ENCODE data around the gene SCNN1B.
"Not testable (repeated sequence)": the region's sequence is repeated elsewhere in the genome, so short reads cannot be mapped to it uniquely, and the experiment has no call there.

The SCNN1B gene, protein sequence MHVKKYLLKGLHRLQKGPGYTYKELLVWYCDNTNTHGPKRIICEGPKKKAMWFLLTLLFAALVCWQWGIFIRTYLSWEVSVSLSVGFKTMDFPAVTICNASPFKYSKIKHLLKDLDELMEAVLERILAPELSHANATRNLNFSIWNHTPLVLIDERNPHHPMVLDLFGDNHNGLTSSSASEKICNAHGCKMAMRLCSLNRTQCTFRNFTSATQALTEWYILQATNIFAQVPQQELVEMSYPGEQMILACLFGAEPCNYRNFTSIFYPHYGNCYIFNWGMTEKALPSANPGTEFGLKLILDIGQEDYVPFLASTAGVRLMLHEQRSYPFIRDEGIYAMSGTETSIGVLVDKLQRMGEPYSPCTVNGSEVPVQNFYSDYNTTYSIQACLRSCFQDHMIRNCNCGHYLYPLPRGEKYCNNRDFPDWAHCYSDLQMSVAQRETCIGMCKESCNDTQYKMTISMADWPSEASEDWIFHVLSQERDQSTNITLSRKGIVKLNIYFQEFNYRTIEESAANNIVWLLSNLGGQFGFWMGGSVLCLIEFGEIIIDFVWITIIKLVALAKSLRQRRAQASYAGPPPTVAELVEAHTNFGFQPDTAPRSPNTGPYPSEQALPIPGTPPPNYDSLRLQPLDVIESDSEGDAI

DNA sequence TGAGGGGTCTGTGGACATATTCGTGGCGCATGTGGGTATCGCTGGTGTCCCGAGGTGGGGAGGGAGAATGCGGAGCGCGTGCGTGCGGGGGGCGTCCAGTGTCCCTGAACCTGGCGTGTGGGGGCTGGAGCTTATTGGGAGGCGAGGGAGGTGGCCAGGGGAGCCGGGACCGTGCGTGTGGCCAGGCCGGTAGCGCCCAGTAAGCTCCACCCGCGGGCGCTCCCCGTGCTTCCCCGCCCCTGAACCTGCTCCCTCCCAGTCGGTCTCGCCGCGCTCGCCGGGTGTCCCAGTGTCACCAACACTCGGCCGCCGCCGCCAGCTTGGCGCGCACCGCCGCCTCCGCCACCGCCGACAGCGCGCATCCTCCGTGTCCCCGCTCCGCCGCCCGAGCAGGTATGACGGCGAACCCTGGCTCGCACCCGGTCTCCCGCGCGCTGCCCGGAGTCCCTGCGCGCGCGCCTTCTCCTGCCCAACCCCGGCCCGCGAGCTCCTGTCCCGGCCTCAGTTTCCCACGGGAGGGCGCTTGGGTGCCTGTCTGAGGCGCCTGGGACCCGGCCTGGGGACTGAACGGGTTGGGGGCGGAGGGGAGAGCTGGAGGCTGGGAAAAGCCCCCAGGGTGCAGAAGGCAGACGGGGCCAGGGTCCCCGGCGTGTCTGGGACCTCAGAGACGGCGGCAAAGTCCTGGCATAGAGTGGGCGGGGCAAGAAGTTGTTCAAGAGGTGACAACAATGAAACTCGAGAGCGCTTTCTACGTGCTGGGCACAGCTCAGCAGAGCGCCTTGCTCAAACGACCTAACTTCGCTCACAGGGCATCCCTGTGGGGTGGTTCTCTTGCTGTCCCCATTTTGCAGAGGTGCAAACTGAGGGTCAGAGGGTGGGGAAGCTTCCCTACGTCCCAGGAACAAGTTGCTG is at the start of gene SCNN1B:
Gene SCNN1B (plus strand): TSS at position 258 of the 912 bp plus-strand sequence. CDS start 46,298 bp downstream, outside the sequence.
- DNase-seq (ENCODE audit: low spot score), result no peak

DNA sequence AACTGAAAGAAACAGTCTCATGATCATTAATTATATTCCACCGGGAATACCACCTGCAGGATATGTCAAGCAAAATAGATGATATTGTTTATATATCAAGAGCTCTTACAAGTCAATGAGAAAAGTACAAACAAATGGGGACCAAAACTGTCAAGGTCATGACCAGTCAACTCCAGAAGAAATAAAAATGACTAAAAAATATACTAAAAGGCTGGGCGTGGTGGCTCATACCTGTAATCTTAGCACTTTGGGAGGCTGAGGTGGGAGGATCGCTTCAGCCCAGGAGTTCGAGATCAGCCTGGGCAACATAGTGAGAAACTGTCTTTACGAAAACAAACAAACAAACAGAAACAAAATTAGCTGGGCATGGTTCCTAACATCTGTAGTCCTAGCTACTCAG is 49.8 kb upstream of the SCNN1B start:
- DNase-seq (ENCODE audit: low spot score), result no peak

DNA sequence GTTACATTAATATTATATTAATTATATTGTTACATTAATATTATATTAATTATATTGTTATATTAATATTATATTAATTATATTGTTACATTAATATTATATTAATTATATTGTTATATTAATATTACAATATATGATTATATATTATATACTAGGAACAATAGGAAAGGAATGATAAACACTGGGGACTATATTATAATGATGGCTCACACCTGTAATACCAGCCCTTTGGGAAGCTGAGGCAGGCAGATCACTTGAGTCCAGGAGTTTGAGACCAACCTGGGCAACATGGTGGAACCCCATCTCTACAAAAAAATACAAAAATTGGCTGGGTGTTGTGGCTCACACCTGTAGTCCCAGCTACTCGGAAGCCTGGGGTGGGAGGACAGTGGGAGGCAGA is 48.5 kb upstream of the SCNN1B start:
- DNase-seq (ENCODE audit: low spot score), result not testable (repeated sequence)

DNA sequence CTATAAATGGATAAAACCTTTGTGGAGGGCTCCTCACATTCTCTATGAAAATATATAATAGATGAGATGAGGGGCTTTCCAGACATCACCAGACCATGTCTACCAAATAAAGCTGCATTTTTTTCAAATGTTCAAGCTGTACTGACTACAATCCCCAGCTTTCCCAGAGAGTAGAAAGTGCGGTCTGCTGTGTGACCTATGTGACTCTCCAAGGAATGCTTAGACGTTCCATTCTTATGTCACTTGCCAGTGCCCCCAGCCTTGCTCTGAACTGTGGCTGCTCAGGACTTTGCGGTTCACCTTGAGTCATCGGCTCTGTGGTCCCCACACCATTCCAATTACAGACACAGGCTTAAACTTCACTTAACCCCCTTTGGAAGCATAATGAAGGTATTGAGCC is 47.8 kb upstream of the SCNN1B start:
- no peak for DNase-seq (ENCODE audit: low spot score)

DNA sequence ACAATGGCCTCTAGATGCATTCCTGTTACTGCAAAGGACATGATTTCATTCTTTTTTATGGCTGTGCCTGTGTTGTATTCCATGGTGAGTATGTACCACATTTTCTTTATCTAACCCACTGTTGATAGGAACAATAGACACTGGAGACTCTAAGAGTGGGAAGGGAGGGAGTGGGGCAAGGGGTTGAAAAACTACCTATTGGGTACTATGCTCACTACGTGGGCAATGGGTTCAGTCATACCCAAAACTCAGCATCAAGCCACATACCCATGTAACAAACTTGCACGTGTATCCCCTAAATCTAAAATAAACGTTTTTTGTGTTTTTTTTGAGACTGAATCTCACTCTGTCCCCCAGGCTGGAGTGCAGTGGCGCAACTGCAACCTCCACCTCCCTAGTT is 47.1 kb upstream of the SCNN1B start:
- DNase-seq (ENCODE audit: low spot score), result no peak

DNA sequence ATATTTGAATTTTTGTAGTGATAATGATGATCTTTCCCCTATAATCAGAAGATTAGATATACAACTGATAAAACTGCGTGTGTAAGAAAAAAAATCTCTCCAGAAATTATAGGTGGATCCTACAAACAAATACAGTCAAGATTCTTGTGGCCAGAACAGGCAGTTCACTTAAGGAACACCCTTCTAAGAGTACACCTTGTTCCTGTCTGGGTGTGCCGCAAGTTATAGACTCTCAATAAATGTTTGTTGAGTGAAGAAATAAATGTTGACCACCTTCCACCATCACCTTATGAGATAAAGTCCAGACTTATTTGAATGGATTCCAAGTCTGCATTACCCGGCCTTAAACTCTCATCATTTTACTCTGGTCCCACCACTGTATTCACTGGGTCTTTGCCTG is 45.7 kb upstream of the SCNN1B start:
- no peak for DNase-seq (ENCODE audit: low spot score)

DNA sequence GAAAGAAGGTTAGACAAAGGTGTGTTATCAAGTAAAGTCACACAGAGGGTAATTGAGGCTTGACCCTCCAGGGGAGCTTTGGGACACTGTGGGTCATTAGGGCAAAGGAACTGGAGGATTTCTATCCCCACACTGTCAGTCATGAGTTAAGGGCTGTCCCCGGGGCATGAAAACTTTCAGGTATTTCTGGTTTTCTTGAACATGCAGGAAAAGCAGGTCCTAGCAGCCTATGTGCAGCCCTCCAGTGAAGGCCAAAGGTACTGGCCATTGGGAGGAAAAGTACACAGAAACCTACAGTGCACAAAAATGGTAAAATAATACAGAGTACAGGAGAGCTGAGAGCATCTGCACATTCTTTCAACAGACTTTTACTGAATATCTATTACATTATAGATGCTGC is 44.4 kb upstream of the SCNN1B start:
- no peak for DNase-seq (ENCODE audit: low spot score)

DNA sequence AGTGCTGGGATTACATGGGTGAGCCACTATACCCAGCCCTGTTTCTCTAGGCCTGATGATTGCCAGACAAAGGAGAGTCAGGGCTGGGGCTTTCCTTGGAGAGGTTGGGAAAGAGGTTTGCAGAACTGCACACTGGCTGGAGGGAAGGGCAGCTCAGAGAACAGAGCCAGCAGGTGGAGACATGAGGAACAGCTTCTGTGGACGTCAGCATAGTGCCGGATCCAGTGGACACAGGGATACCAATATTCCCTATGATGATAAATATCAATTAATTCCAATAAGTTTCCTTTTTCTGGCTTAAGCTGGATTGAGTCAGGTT is 43.2 kb upstream of the SCNN1B start:
- no peak for DNase-seq (ENCODE audit: low spot score)

DNA sequence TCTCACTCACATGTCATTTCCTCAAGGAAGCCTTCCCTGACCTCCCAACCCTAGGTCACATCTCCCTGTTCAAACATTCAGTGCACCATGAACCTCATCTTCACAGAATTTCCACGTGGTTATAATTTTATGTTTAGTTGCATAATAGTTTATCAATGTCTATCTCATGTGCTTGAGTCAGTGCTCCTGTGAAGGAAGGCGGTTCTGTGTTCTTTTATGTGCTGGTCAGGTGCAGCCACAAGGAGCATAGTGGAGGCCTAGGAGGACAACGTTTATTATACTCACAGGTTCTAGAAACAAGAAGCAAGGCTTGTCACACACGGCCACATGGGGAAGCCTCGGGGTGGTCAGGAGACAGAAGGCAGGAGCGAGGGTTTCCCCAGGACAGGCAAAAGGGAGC is 34.5 kb upstream of the SCNN1B start:
- no peak for DNase-seq (ENCODE audit: low spot score)

DNA sequence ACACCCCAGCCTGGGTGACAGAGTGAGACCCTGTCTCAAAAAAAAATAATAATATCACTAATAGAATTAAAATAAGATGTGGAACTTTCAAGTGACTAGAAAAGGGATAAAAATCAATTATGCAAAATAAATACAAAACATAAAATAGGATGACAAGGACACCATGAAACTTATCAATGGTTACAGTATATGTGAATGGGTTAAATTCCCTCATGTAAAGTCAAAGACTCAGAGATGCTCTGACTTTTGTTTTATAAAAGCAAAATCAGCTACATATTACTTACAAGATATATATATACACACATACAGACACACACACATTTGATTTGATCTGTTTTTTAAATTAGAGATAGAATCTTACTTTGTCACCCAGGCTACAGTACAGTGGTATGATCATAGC is 33.5 kb upstream of the SCNN1B start:
- no peak for DNase-seq (ENCODE audit: low spot score)

DNA sequence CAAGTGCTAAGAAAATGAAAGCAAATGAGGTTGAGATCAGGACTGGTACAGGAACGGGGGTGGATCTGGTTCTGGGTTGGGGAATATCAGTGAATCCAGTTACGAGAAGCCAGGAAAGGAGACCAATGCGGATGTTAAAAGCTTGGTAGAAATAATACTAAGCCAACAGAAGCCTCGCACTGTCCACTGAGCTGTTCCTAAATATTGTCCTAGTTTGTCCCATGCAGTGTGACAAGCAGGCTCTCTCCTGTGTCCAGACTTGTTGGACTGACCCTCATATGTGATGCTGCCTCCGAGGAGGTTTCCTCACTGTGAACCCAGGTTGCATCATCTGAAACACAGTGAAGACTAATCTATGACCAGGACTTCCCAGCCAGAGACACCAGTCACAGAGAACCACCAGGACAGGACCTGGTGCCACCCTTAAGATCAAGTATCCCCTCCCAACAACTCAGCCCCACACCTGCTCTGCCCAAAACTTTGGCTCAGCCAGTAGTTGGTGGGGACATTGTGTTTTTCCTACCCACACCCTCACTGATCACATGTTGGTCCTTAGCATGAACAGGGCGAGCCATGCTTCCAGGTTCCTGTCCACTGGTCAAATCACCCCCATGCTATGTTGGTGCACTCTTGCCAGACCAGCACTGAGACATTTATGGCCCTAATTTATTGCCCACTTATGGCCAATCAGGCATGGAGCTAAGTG is 32.7 kb upstream of the SCNN1B start:
- DNase-seq (ENCODE audit: low spot score), result no peak

DNA sequence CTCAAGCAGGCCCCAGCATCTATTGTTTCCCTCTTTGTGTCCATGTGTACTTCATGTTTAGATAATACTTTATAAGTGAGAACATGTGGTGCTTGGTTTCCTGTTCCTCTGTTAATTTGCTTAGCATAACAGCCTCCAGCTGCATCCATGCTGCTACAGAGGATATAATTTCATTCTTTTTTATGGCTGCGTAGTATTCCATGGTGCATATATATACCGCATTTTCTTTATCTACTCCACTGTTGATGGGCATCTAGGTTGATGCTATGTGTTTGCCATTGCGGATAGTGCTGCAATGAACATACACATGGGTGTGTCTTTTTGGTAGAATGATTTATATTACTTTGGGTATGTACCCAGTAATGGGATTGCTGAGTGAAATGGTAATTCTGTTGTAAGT is 31.4 kb upstream of the SCNN1B start:
- DNase-seq (ENCODE audit: low spot score), result no peak

DNA sequence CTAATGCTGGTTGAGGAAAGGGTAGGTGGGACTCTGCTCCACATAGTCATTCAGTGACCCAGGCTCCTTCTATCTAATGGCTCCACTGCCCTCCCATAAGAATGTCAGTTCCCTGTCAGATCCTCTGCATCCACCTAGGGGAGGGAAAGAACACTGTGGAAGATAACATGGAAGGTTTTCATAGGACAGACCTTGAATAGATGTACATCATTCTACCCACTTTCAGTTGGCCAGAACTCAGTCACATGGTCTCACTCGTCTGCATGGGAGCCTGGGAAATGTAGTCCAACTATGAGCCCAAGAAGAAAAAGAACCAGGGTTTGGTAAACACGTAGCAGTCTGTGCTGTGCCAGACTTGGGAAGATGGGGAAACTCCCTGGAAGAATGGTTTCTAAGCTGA is 27.1 kb upstream of the SCNN1B start:
- DNase-seq (ENCODE audit: low spot score), result no peak

DNA sequence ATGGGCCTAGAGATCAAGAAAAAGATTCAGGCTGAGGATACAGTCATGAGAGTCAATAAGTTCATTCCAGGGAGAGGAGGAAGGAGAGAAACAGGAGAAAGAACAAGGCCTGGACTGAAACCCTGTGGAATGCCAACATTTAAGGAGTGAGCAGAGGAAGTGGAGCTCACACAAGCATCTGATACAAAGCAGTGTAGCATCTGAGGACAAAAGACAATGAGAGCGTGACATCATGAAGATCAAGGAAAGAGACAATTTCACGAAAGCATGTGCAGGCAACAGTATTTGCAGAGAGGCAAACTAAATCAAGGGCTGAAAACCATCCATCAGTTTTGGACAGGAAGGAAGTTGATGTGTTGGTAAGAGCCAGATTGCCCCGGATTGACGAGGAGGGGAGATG is 25.3 kb upstream of the SCNN1B start:
- no peak for DNase-seq (ENCODE audit: low spot score)

DNA sequence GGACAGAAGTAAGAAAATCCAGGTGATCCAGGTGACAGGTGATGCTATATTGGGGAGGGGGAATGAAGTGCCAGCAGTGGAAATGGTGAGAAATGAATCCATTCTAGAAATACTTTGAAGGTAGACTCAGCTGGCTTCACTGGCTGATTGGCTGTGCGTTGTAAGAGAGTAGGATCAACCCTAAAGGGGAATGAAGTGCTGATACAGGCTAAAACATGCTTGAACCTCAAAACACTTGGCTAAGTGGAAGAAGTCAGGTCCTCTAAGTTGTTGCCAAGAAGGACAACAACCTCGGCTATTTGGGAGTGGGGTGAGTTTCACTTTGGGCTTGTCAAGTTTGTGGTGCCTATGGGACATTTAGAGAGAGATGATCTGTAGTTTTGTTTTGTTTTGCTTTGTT is 24.1 kb upstream of the SCNN1B start:
- DNase-seq (ENCODE audit: low spot score), result no peak

DNA sequence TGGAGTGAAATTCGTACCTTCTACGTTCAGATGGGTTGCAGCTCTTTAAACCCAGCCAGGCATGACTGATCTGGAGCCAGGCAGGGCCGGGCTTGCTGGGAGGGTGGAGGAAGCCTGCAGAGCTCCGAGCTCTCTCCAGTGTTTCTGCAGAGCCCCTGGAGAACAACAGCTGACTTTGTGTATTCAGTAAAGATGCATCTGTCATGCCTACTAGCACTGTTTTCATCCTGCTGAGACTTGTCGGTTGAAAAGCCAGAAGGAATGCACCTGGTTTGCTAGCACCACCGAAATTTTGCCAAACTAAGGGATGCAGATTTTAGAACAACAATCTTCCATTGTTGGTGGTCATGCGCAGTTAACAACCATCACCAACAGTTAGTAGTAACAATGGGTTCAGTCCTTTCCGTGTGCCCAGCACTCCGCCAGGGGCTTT is 22.4 kb upstream of the SCNN1B start:
- no peak for DNase-seq (ENCODE audit: low spot score)

DNA sequence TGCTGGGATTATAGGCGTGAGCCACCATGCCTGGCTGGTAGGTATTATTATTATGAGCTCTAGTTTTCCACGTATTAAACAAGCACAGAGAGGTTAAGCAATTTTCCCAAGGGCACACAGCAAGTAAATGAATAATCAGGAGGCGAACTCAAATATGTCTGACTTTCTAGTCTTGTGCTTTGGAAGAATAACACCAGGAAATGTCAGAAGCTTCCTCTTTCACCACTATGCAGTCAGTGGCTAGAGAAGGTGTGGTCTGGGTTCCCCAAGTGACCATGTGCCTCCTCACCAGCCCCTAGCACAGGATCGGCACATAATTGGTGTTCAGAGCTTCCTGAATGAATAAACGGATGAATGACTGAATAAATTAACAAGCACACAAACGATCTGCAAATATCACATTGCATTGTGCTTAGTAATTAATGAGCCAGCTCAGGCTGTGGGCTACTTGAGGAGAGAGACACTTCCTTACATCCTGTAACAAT is 21.6 kb upstream of the SCNN1B start:
- DNase-seq (ENCODE audit: low spot score), result no peak

DNA sequence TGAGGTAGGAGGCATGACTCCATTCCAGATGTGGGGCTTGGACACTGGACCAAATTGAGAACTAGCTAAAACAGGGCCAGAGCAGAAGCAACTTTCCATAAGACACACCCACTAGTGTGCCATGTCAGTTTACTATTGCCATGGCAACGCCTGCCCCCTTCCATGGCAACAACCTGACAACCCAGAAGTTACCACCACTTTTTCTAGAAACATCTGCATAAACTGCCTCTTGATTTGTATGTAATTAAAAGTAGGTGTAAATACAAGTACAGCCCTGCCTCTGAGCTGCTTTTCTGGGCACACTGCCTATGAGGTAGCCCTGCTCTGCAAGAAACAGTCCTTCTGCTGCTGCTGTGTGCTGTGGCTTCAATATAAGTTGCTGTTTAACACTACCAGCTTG is 19.5 kb upstream of the SCNN1B start:
- no peak for DNase-seq (ENCODE audit: low spot score)

DNA sequence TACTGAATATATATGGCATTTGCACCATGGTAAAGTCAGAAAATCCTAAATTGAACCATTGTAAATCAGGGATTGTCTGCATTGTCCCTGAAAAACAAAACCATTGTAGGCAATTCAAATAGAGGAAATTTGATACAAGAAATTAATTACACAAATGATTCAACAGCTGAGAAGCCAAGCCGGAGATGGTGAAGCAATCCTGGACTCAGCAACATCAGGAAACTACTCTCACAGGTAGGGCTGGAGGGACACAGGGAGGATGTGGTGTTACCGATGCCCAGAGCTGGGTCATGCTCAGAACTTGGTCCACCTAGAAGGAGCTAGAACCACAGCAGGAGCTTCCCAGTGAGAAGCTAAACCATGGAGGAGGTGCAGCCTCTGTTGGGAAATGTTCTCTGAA is 18.5 kb upstream of the SCNN1B start:
- DNase-seq (ENCODE audit: low spot score), result no peak

DNA sequence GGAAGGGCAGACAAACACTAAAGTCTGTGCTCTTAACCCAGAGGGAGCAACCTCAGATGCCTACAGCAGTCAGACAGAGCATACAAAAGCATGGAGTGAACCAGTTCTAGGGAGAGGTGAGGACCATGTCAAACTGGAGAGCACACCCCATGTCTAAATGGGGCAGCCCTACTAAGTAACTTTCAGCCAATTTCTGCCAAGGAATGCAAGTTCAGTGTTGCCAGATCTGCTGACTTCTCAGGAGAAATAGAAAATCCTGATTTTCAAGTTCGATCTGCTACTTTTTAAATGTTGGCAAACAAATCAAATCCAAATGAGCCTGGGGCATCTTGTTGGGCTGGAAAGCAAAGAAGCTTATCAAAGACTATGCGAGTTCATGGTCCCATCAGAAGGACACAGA is 17.5 kb upstream of the SCNN1B start:
- DNase-seq (ENCODE audit: low spot score), result no peak

DNA sequence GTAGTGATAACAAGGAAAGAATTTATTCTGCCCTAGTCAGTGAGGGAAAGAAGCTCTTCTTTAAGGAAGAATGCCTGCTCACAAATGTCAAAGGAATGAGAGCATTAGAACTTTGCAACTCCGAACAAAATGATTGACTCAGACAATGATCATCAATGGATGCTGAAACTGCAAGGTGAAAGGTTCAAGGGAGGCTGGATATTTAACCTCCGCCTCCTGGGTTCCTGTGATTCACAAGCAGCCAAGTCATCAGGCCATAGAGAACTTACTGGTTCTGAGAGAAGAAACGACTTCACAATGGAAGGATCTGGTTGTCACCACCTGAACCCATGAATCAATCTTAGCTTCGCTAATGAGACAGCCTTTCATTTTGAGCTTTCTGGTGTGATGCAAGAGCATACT is 16.0 kb upstream of the SCNN1B start:
- no peak for DNase-seq (ENCODE audit: low spot score)

DNA sequence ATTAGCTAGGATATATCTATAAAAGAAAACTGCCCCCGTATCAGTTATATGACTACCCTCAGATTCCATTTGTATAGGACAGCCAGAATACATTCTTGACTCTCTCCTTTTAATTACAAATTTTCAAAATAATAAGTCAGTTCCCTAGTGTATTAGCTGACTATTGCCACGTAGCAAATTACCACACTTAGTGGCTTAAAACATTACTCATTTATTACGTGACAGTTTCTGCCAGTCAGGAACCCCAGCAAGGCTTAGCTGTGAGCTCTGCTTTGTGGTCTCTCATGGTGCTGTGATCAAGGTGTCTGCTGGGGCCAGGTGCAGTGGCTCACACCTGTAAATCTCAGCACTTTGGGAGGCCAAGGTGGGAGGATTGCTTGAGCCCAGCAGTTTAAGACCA is 13.9 kb upstream of the SCNN1B start:
- no peak for DNase-seq (ENCODE audit: low spot score)

Data from HuH-7 (cell line).